ENCODE data around the gene DDX11. TPM values are rescaled to one million over a fixed set of nuclear protein-coding genes. Genes with fewer than 3 reads are reported as not detected.
"Not testable (repeated sequence)": the region's sequence is repeated elsewhere in the genome, so short reads cannot be mapped to it uniquely, and the experiment has no call there.

Gene DDX11
- total RNA-seq, 2 experiments from 2014 or later, result 141 to 143 TPM

- H3K27ac Mint-ChIP-seq, result not testable (repeated sequence)
Measured at GRCh38 chr12:31050548-31050947, 23.1 kb upstream of the DDX11 start.

GRCh38 chr12:31051692-31052091 is 22.0 kb upstream of the DDX11 start:
- H3K27me3 Mint-ChIP-seq, H3K36me3 Mint-ChIP-seq, H3K4me3 Mint-ChIP-seq, H3K9me3 Mint-ChIP-seq: not testable (repeated sequence)
- Mint-ChIP-seq H3K4me1 (peaks cover 26% of the 10 kb centered on the region), H3K27ac (peak overlapping the region; percentile 82)
- DNase-seq, result peak; percentile 63

More at GRCh38 chr12:31050548-31050947, 23.1 kb upstream of the DDX11 start:
- peaks cover 26% of the 10 kb centered on the region for H3K4me1 Mint-ChIP-seq
- DNase-seq, H3K36me3 Mint-ChIP-seq, H3K27me3 Mint-ChIP-seq, H3K4me3 Mint-ChIP-seq, H3K9me3 Mint-ChIP-seq: not testable (repeated sequence)

- H3K36me3 Mint-ChIP-seq, H3K27me3 Mint-ChIP-seq, H3K4me3 Mint-ChIP-seq, DNase-seq, H3K9me3 Mint-ChIP-seq: not testable (repeated sequence)
- Mint-ChIP-seq H3K4me1 (peaks cover 26% of the 10 kb centered on the region), H3K27ac (peak overlapping the region; percentile 82)
Measured at GRCh38 chr12:31052121-31052520, 21.5 kb upstream of the DDX11 start.

- H3K27ac Mint-ChIP-seq, result peak overlapping the region; percentile 47
- H3K9me3 Mint-ChIP-seq, DNase-seq, H3K36me3 Mint-ChIP-seq, H3K27me3 Mint-ChIP-seq, H3K4me3 Mint-ChIP-seq: not testable (repeated sequence)
- peaks cover 25% of the 10 kb centered on the region for H3K4me1 Mint-ChIP-seq
Measured at GRCh38 chr12:31052666-31053439, 20.8 kb upstream of the DDX11 start.

- H3K27me3 Mint-ChIP-seq, H3K36me3 Mint-ChIP-seq, H3K9me3 Mint-ChIP-seq, DNase-seq, H3K4me3 Mint-ChIP-seq, H3K27ac Mint-ChIP-seq: not testable (repeated sequence)
- peaks cover 23% of the 10 kb centered on the region for H3K4me1 Mint-ChIP-seq
Measured at GRCh38 chr12:31053944-31054343, 19.7 kb upstream of the DDX11 start.

- no peak for DNase-seq
- Mint-ChIP-seq H3K27me3 (no peaks in the 10 kb centered on the region), H3K4me3 (no peak overlapping the region), H3K4me1 (peaks cover 6% of the 10 kb centered on the region), H3K36me3 (peaks cover 1% of the 10 kb centered on the region), H3K9me3 (no peaks in the 10 kb centered on the region), H3K27ac (no peak overlapping the region)
Measured at GRCh38 chr12:31057671-31058070, 16.0 kb upstream of the DDX11 start.

GRCh38 chr12:31066196-31066595 is 7.5 kb upstream of the DDX11 start:
- H3K27ac Mint-ChIP-seq, H3K36me3 Mint-ChIP-seq, H3K4me1 Mint-ChIP-seq, H3K9me3 Mint-ChIP-seq, H3K4me3 Mint-ChIP-seq, DNase-seq, H3K27me3 Mint-ChIP-seq: not testable (repeated sequence)

- DNase-seq, H3K27me3 Mint-ChIP-seq, H3K36me3 Mint-ChIP-seq, H3K4me3 Mint-ChIP-seq, H3K9me3 Mint-ChIP-seq, H3K4me1 Mint-ChIP-seq, H3K27ac Mint-ChIP-seq: not testable (repeated sequence)
Measured at GRCh38 chr12:31067656-31068055, 6.0 kb upstream of the DDX11 start.

- H3K27me3 Mint-ChIP-seq, H3K4me3 Mint-ChIP-seq, H3K27ac Mint-ChIP-seq, H3K9me3 Mint-ChIP-seq, DNase-seq: not testable (repeated sequence)
- Mint-ChIP-seq H3K36me3 (peaks cover 20% of the 10 kb centered on the region), H3K4me1 (peaks cover 16% of the 10 kb centered on the region)
Measured at GRCh38 chr12:31070971-31071740, 2.5 kb upstream of the DDX11 start.

- H3K27me3 Mint-ChIP-seq, DNase-seq, H3K9me3 Mint-ChIP-seq: not testable (repeated sequence)
- peaks cover 21% of the 10 kb centered on the region for H3K4me1 Mint-ChIP-seq
- H3K27ac Mint-ChIP-seq, result peak overlapping the region; percentile 99
- peak overlapping the region; percentile 99 for H3K4me3 Mint-ChIP-seq
- H3K36me3 Mint-ChIP-seq, result peaks cover 28% of the 10 kb centered on the region
Measured at GRCh38 chr12:31072962-31073361, 698 bp upstream of the DDX11 start.

- H3K27me3 Mint-ChIP-seq, H3K9me3 Mint-ChIP-seq: not testable (repeated sequence)
- peak; percentile 44 for DNase-seq
- H3K4me1 Mint-ChIP-seq, result peaks cover 24% of the 10 kb centered on the region
- H3K27ac Mint-ChIP-seq, result peak overlapping the region; percentile 99
- peak overlapping the region; percentile 99 for H3K4me3 Mint-ChIP-seq
- H3K36me3 Mint-ChIP-seq, result peaks cover 30% of the 10 kb centered on the region
Measured at GRCh38 chr12:31074333-31074874, 744 bp downstream of the DDX11 start.

- DNase-seq, H3K27ac Mint-ChIP-seq: not testable (repeated sequence)
Measured at GRCh38 chr12:31076150-31076549, 2.5 kb downstream of the DDX11 start.

GRCh38 chr12:31077095-31077494 is 3.4 kb downstream of the DDX11 start:
- H3K9me3 Mint-ChIP-seq, H3K27me3 Mint-ChIP-seq, DNase-seq, H3K27ac Mint-ChIP-seq, H3K4me3 Mint-ChIP-seq: not testable (repeated sequence)
- Mint-ChIP-seq H3K4me1 (peaks cover 25% of the 10 kb centered on the region), H3K36me3 (peaks cover 31% of the 10 kb centered on the region)

More at GRCh38 chr12:31076150-31076549, 2.5 kb downstream of the DDX11 start:
- H3K9me3 Mint-ChIP-seq, H3K4me3 Mint-ChIP-seq, H3K27me3 Mint-ChIP-seq: not testable (repeated sequence)
- peaks cover 35% of the 10 kb centered on the region for H3K36me3 Mint-ChIP-seq
- H3K4me1 Mint-ChIP-seq, result peaks cover 27% of the 10 kb centered on the region

GRCh38 chr12:31077998-31078397 is 4.3 kb downstream of the DDX11 start:
- not testable (repeated sequence) for H3K4me3 Mint-ChIP-seq, H3K27me3 Mint-ChIP-seq, DNase-seq, H3K27ac Mint-ChIP-seq, H3K9me3 Mint-ChIP-seq
- Mint-ChIP-seq H3K36me3 (peaks cover 29% of the 10 kb centered on the region), H3K4me1 (peaks cover 17% of the 10 kb centered on the region)

GRCh38 chr12:31079421-31079820 is 5.8 kb downstream of the DDX11 start:
- Mint-ChIP-seq H3K36me3 (peaks cover 27% of the 10 kb centered on the region), H3K4me1 (peaks cover 18% of the 10 kb centered on the region)
- DNase-seq, H3K4me3 Mint-ChIP-seq, H3K27ac Mint-ChIP-seq, H3K9me3 Mint-ChIP-seq, H3K27me3 Mint-ChIP-seq: not testable (repeated sequence)
